HG03432 (cell line): ENCODE data around the gene PLCG2.
"Not testable (repeated sequence)": the region's sequence is repeated elsewhere in the genome, so short reads cannot be mapped to it uniquely, and the experiment has no call there.

ENCODE experiments used
- ATAC-seq: cut with Tn5 transposase; IDR thresholded peaks from one replicate; pipeline ENCODE4 v1.9.1; 2021; ENCODE audit warnings: mild to moderate bottlenecking, moderate library complexity; ENCODE audit not compliant: unreplicated experiment

PLCG2 gene

DNA sequence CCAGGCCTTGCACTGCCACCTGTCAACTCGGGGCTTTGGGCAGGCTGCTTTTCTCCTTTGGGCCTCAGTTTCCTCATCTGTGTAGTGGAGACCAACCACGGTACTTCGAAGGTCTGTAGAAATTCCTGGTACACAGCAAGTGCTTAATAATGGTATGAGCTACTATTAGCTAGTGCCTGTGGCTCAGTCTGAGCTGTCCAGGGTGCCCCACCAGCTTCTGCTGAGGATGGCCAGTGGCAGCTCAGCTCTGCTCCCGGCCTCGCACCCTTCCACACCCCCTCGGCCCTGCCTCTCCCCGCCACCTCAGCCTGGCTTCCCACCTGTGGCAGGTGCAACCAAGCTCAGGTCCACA, 26.2 kb upstream of the PLCG2 start:
- ATAC-seq: no peak

DNA sequence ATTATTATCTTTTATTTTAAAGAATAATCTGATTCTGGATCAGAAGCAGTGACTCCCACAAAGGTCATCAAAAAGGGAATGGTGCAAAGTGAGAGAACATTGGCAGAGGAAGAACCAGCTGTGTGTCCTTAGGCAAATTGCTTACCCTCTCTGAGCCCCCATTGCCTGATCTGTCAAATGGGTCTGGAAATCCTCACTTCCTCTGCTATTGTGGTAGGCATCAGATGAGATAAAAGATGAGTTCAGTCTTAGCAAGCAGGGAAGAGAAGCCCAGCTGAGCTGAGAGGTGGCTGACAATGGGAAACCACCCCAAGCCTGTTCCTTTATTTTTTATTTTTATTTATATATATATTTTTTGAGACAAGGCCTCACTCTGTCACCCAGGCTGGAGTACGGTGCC, 24.2 kb upstream of the PLCG2 start:
- ATAC-seq: no peak

DNA sequence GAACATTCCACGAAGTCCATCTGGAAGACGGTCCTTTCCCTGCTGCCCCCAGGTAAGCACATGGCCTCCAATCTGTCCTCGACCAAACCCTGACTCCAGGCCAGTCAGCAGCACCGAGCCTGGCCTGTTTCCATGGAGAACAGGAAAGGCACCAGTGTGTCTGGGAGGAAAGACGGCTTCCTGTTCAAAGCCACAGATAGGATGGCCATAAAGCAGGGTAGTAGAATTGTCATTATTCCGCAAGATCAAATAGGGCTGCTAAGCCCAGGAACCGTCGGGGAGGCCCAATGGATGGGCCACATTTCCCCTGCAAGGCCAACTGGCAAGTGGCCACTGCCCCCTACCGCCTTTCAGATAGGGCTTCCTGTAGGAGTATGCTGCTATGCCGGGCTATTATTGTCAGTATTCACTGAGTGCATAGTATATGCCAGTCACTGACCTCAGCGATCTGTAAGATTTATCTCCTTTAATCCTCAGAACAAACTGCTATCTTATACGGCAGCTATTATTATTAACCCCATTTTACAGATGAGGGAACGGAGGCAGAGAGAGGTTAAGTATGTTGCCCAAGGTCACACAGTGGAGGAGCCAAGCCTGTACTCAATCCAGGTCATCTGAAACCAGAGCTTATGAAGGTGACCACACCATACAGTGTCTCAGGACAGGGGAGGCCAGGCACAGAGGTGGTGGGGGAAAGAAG, 23.0 kb upstream of the PLCG2 start:
- no peak for ATAC-seq

DNA sequence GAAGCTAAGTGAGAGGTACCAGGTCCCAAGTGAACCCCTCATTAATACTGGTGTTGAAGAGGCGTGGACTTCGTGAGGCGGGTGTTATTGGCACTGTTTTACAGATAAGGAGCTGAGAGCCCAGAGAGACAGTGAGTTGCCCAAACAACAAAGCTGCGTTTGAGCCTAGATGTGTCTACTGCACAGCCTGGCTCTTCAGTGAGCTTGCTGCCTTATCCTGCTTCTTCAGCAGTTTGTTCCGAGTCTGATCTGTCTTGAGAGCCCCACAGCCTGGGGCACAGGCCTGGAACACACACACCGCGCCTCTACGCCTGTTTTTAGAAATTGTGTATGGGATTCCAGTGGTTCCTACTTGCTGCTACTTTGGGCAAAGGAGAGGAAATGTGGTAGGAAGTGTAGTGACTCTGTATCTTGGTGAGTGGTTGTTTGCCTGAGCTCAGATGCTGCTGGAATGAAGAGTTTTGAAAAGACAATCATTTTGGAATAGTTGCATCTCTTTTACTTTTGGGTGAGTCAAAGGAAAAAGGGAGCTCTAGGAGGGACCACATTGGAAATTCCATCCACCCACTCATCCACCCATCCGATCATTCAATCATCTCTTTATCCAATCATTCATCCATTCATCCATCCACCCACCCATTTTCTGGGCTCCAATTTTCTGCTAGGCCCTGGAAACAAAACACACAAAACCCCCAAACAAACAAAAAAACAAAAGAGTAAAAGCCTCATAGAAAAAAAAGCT, 22.3 kb upstream of the PLCG2 start:
- no peak for ATAC-seq

DNA sequence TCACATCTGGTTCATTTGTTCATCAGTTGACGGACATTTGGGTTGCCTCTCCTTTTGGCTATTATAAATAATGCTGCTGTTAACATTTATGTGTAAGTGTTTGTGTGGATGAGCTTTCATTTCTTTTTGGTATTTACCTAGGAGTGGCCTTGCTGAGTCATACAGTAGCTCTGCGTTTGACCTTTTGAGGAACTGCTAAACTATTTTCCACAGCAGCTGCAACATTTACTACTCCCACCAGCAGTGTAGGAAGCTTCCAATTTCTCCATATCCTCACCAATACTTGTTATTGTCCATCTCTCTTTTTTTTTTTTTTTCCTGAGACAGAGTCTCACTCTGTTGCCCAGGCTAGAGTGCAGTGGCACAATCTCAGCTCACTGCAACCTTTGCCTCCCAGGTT, 20.7 kb upstream of the PLCG2 start:
- ATAC-seq: no peak

DNA sequence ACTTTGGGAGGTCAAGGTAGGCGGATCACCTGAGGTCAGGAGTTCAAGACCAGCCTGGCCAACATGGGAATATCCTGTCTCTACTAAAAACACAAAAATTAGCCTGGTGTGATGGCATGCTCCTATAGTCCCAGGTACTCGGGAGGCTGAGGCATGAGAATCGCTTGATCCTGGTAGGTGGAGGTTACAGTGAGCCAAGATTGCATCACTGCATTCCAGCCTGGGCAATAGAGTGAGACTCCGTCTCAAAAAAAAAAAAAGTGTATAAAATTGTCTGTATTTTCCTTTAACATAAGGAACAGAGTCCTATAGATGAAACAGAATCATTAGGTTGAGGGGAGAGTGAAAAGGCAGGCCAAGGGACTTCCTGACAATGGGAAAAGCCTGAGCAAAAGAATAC, 16.8 kb upstream of the PLCG2 start:
- not testable (repeated sequence) for ATAC-seq

DNA sequence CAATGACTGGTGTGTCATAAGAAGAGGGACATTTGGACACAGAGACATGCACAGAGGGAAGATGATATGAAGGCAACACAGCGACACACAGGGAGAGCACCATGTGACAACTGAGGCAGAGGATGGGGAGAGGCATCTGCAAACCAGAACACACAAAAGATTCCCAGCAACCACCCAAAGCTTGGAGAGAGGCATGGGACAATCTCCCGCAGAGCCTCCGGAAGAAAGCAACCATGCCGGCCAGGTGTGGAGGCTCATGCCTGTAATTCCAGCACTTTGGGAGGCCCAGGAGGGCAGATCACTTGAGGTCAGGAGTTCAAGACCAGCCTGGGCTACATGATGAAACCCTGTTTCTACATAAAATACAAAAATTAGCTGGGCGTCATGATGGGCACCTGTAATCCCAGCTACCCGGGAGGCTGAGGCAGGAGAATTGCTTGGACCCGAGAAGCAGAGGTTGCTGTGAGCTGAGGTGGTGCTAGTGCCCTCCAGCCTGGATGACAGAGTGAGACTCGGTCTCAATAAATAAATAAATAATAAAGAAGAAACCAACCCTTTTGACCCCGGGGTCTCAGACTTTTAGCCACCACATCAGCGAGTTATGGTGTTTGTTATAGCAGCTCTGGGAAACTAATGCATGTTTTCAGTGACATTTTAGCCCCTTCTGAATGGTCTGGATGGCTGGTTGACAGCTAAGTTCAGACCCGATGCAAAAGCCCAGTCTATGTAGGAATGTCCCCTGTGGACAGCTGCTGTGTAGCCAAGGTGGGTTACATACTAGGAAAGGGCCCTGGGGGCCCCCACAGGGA, 13.8 kb upstream of the PLCG2 start:
- ATAC-seq: no peak

DNA sequence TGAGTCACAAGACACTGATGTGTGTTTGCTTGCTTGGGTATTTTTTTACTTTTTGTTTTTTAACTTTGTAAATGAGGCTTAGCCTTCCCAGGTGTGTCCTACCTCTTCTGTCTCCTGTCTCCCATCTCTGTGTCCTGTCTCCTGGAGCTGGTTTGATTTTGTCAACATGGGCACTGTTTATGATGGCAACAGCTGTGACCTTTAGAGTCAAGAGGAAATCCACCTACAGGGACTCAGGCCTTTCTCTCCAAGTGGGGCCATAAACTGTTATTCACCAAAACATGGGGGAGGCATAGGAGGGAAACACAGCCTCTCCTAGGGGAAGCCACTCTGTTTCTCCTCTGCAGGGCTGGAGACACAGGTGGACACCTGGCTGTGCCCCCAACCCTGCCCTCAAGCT, 13.1 kb upstream of the PLCG2 start:
- ATAC-seq: no peak

DNA sequence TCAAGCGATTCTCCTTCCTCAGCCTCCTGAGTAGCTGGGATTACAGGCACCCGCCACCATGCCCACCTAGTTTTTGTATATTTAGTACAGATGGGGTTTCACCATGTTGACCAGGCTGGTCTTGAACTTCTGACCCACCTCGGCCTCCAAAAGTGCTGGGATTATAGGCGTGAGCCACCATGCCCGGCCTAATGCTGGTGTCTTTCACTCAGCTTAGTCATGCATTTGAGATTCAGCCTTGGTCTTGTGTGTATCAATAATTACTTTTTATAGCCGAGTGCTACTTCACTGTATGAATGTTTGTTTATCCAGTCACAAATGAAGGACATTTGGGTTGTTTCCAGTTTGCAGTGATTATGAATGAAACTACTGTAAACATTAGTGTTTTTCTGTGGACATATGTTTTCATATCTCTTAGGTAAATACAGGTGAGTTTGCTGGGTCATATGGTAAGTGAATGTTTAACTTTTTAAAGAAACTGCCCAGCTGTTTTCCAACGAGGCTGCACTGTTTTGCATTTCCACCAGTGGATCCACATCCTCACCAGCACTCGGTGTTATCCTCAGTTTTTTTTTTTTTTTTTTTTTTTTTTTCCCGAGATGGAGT, 11.0 kb upstream of the PLCG2 start:
- ATAC-seq: no peak

DNA sequence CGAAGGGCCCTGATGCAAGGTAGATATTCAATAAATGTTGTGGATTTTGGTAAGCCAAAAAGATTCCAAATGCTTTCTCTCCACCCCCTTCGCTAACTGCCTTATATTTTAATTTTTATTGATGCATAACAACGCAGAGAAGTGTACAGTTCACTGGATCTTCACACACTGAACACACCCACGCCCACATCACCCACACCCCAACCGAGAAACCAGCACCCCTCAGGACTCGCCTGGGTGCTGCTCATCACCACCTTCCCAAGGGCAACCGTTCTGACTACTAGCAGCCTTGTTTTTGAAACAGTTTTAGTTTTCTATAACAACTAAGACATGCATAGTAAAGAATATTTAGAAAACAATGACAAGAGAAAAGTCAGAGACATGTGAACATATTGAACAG, 9.1 kb upstream of the PLCG2 start:
- no peak for ATAC-seq

DNA sequence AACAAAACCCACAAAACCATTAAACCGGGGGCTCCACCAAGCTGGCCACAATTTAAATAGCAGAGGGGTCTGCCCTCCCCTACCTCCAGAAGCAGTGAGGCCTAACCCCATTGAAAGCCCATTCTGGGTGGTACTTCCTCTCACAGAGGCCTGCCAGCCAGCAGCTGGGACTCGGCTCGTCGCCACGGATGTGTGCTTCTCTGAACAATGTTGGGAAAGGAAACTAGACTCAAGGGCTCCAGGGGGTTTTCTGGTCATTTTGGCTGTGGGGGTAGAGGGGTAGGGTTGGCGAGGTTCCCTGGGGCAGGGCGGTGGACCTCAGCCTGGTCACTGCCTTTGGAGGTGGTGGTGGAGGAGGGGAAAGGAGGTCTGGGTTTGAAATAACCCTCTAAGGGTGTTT, 4.7 kb upstream of the PLCG2 start:
- peak; percentile 39 for ATAC-seq

DNA sequence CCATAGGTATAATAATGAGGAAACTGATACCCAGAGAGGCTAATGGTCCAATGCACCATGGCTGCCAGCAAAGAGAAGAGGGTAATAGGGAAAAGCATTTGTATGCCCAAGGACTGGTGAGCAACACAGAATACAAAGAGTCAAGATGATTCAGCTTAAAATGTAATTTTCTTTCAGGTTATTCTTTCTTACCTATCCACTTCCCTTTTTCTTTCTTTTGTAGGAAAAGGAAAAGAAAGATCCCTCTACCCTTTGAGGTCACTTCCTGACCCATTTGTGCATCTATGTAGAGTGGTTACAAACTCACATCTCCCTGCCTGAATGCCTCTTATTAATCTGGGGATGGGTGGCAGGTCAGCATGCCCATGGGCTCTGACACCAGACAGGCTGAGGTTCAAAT, 3.5 kb upstream of the PLCG2 start:
- no peak for ATAC-seq

DNA sequence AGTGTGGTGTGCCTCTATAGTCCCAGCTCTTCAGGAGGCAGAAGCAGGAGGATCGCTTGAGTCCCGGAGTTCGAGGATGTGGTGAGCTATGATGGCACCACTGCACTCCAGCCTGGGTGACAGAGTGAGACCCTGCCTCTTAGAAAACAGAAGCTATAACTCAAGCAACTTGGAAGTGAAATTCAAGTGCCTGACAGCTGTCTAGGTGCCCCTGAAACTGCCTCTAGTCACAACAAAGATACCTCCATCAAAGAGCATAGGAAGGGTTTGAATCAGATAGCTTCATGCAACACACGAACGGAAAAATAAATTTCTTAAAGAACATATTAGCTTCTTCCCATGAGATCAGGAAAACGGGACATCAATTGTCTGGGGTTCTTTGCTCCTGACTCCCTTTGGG, 860 bp upstream of the PLCG2 start:
- no peak for ATAC-seq

DNA sequence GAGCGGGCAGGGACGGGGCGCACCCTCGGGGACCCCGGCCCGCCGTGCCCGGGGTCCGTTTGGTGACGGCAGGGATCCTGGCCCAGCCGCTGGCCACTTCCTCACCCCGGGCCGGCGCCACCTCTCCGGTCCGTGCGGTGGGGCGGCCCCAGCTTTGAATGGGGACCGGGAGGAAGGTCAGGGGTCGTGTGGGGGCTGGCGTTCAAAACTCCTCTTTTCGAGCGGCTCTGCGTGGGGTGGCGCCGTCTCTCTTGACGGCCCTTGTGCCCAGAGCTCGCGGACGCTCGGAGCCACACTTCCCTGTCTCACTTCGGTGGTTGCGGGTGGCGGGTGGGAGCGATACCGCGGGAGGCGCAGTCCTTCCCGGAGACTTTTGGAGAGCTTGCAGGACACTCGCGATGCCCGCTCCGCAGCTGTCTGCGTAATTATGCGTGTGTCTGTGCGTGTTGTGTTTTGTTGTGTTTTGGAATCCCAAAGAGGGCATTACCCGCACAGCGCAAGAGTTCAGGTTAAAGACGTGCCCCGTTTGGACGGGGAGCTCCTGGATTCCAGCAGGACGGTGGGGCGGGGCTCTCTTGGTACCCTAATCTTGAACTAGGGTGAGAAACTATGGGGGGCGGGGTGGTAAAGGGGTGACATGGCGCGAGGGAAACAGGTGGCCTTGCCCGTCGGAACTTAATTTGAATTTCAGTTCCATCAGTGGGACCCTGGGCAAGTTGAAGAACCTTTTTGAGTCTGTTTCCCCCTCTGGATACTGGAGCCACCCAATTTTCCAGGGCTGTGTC, 637 bp downstream of the PLCG2 start:
- peak; percentile 19 for ATAC-seq

DNA sequence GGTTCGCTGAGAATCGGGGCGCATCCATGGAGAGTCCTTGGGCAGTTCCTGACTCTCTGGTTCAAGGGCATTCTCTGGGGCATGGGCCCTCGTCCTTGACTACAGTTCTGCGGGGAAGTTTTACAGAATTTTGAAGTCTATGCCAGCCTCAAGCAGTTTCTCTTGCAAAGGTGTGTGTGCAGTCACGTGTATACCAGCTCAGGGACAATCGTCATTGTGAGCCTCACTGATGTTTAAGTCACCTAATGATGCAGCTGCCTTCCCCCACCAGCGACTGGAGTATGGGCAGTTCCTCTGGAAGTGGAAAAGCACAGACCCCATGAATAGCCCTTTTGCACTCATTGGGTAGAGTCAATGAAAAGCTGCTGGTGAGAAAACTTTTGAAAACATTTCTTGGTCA, 1.3 kb downstream of the PLCG2 start:
- ATAC-seq: no peak

DNA sequence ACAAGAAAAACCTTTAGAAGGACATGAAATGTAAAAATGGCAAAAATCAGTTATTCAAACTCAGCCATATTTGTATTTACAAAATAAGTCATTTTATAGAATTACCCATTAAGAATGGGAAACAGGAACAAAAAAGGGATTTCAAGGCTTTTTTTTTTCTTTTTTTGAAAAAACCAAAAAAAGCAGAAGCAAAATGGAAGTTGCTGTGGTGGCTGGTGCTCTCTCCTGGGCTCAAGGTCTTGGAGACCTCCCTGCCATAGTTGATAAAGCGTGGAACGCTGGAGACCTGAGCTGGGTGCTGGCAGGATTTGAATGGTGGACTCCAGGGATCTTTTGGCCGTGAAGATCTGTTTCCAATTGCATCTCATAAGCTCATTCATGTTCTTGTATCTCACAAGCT, 3.1 kb downstream of the PLCG2 start:
- no peak for ATAC-seq

DNA sequence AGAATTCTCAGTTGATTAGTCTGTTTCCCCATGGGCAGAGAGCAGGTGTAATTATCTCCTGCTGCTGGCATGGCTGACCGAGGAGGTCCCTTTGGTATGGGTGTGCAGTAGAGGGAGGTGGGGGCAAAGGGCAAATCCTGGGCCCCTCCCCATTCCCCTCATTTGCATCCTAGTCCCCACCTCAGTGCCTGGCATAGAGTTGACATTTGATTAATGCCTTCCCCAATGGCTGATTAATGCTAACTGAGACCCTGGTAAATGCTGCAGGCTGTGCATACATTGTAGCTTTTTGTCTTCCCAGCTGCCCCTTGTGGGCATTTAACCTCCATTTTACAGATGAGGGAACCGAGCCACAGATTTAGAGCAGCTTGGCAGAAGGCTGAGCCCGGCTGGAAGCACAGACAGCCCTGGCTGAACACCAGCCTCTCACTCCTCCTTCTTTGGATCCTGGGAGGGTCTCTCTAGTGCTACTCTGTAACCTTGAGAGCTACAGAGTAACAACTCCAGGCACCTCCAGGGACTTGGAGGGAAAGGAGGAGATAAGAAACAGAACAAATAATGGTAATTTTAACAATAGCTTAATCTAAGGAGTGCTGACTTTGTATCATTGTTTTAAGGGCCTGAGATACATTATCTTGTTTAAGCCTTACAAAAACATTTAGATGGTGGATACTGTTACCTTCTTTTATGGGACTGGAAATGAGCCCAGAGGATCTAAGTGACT, 5.1 kb downstream of the PLCG2 start:
- ATAC-seq: peak; percentile 45

DNA sequence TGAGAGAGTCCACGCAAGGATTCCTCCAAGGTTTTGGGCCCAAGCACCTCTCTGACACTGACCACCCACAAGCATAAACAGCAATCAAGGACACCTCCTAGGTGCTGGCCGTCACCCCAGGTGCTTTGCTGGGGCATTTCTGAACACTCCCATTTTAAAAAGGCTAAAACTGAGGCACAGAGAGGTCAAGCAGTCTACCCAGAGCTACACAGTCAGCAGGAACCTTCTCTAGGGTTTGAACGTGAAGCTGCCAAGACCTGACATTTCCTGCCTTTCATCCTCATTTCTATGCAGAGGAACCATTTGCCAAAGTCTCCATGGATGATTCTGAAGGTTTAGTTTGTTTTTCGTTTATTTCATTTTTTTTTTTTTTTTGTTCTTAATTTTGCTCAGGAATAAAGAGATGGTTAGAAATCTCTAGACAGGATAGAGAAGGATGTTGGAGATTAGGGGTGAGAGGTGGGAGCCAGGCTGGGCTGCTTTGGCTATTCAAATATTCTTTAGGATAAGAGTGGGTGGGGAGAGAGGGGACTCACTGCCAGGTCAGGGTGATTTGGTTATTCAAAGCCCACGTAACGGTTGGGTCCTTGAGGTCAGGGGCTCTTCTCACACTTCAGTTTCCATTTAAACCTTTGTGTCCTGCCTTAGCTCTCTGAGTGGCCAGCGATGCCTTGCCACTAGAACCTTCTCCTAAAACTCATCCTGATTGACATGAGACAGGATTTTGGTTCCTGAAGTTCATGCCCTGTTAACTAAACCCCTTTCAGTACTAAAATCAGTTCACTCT, 6.2 kb downstream of the PLCG2 start:
- ATAC-seq: no peak

DNA sequence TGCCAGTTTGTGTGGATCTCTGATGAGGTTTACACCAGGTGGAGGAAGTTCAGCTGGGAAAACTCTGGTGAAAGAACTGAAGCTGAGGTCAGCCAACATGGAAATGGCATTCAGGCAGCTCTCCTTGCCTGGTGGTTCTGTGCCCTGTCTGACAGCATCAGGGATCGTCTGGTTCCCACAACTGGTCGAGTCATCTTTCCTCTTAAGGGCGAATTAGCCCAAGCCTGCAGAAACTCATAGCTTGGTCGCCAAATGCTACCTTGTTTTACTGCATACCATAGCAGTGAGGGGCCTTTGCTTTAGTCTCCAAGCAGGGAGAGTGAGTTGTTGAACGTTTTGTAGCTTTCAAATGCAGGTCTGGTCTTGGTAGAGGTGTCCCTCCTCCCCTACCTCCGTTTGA, 7.2 kb downstream of the PLCG2 start:
- ATAC-seq: no peak
